ENCODE results near the gene PTPRU.
"Not testable (repeated sequence)": the region's sequence is repeated elsewhere in the genome, so short reads cannot be mapped to it uniquely, and the experiment has no call there.

- not testable (repeated sequence) for TF ChIP-seq BHLHE40 (IDR thresholded peaks at IDR 0.05; ENCODE audit: borderline replicate concordance); SP1 (IDR thresholded peaks at IDR 0.05); NFRKB (IDR thresholded peaks at IDR 0.05); FOXA1 (IDR thresholded peaks at IDR 0.05); FOXK2 (IDR thresholded peaks at IDR 0.05); SUZ12 (IDR thresholded peaks at IDR 0.05)
Measured at GRCh38 chr1:29234881-29235280, 1.4 kb upstream of the PTPRU start.

Data from HEK293T (cell line).